ENCODE measurements around the gene ANKS1A.

Gene ANKS1A

GRCh38 chr6:35058865-35059522, 169.9 kb downstream of the ANKS1A start:
- DNase-seq = no peak

- DNase-seq = no peak
Observed at GRCh38 chr6:35059596-35060345, 170.7 kb downstream of the ANKS1A start.

GRCh38 chr6:35061102-35061615, 172.1 kb downstream of the ANKS1A start:
- no peak for DNase-seq

- DNase-seq = no peak
Observed at GRCh38 chr6:35061651-35062410, 172.8 kb downstream of the ANKS1A start.

DNA sequence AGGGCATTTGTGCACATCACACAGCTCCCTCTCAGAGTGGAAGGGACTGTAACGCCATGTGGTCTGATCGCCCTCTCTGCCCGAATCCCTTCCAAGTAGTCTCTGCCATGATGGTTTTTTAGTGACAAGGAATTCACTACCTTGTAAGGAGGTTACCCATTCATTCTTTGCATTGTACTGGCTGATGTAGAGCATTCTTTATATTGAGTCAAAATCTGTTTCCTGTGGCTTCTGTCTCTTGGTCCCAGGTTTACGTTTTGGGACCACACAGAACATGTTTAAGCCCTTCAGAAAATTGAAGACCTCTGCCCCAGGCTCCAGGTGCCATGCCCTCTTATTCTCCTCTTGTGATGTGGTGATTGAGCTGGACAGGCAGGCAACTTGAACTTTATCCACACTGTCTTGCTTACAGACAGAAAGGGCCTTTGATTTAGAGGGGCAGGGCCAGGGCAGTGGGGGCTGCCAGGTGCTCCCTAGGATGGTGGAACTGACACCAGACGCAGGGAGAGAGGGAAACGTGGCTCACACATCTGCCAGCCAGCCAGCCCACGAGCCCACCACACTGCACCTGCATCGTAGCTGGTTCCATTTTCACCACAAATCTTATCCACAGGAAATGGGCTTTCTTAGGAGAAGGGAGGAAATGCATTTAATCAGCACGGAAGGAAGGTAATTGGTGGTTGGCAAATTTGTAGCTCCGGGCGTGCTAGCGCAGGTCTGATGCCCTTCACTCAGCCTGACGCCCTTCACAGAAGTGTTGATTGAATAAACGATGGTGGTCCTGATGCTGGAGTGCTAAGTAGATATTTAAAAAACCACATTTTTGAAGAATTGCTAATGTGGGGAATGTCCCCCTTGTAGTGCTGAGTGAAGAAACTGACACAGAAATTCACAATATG, 173.9 kb downstream of the ANKS1A start:
- DNase-seq = peak in 1 of 5 experiments; percentile 22

- no peak for DNase-seq
Observed at GRCh38 chr6:35063701-35064280, 174.7 kb downstream of the ANKS1A start.

GRCh38 chr6:35064290-35064689, 175.2 kb downstream of the ANKS1A start:
- no peak for DNase-seq

- DNase-seq = no peak
Observed at GRCh38 chr6:35064757-35065440, 175.8 kb downstream of the ANKS1A start.

GRCh38 chr6:35065441-35065800, 176.4 kb downstream of the ANKS1A start:
- DNase-seq = no peak

DNA sequence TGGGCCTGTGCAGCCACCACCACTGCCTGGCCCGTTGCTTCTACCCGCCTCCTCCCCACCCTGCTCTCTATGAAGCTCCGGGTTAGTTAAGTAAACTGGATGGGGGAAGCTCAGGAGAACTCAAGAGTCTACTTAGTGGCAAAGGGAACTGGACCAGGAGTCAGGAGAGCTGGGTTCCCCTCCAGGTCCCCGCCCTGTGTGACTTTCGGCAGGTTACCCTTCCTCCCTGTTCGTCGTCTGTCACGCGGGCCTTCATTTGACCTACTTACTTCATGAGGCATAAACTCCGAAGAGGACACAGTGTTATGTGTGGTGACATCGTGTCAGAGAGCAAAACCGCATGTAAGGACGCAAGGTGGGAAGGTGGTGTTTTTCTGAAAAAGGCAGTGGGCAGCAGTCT, 176.8 kb downstream of the ANKS1A start:
- no peak for DNase-seq

DNA sequence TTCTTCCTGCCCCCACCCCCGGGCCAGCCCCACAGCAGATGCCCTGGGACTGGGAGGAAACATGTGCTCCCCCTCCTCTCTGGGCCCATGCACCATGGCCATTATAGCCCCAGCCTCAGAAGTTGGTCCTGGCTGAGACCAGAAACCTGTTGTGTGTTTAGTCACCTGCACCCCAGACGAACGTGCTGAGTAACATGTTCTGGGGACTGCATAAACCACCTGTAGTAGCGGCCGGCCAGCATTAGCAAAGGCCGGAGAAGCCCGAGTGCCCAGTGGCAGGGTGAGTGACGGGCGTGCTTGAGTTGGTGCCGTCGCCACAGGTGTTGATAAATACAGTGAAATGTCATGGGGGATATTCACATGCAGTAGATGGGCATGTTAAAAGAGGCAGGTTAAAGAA, 178.2 kb downstream of the ANKS1A start:
- no peak for DNase-seq

DNA sequence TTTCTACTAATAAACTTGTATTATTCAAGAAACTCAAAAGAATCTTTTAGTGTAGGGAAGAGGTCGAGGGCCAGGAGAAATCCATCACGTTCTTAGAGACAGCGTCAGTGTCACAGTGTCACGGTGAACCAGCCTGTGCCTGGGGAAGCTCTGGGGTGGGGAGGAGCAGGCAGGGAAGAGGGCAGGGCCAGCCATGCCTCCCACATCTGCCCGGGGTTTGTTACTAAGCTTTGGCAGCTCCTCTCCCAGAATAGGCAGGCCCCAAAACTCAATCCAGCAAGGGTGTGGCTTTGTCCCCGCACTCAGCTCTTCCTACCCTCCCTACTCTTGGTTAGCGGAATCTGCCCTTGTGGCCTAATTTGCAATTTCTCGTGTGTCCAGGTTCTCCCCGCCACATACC, 179.2 kb downstream of the ANKS1A start:
- no peak for DNase-seq

- DNase-seq = no peak
Observed at GRCh38 chr6:35068644-35069043, 179.6 kb downstream of the ANKS1A start.

- DNase-seq = no peak
Observed at GRCh38 chr6:35069262-35069661, 180.2 kb downstream of the ANKS1A start.

GRCh38 chr6:35070111-35070510, 181.1 kb downstream of the ANKS1A start:
- no peak for DNase-seq

DNA sequence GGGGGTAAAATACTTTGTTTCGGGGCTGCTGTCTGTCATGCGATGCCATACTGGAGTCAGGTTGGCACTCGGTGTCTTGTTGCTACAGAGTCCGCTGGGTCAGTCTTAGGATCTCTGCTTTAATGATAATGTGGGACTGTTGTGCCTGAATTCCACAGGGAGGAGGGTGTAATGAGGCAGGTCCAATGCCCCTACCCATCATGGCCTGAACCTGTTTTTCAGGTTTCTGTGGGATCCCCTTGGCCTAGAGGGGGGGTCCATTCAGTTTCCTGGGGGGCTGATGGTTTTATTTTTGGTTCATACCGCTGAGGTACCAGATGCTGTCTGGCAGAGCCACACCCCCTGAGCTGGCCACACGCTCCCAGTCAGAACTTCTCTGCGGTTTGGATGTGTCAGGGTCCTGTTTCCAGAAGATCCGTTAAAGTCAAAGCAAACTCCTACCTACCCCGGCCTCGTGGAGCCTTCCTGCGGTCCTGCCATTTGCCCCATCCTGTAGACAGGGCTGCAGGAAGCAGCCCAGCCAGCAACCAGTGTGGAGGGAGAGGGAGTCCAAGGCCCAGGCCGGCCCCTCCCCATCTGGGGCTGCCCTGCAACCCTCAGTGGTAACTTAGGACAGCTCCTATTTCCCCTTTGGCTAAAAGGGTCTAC, 182.4 kb downstream of the ANKS1A start:
- no peak for DNase-seq

GRCh38 chr6:35072051-35072697, 183.1 kb downstream of the ANKS1A start:
- DNase-seq = no peak

DNA sequence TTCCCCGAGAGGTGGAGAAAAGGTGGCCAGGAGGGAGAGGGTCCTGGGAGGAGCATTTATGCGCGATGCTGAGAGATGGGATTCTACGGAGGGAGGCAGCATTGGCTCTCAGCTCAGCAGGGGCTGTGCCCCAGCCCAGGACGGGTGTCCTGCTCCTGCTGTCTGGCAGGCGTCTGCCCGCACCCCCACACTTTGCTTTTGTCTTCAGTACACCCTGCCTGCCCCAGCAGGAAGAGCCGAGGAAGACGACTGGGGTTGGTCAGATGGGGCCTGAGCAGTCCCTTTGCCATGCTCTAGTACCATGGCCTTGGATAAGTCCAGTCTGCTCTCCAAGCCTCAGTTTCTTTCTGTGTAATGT, 183.6 kb downstream of the ANKS1A start:
- no peak for DNase-seq

- DNase-seq = no peak
Observed at GRCh38 chr6:35073211-35073610, 184.2 kb downstream of the ANKS1A start.

DNA sequence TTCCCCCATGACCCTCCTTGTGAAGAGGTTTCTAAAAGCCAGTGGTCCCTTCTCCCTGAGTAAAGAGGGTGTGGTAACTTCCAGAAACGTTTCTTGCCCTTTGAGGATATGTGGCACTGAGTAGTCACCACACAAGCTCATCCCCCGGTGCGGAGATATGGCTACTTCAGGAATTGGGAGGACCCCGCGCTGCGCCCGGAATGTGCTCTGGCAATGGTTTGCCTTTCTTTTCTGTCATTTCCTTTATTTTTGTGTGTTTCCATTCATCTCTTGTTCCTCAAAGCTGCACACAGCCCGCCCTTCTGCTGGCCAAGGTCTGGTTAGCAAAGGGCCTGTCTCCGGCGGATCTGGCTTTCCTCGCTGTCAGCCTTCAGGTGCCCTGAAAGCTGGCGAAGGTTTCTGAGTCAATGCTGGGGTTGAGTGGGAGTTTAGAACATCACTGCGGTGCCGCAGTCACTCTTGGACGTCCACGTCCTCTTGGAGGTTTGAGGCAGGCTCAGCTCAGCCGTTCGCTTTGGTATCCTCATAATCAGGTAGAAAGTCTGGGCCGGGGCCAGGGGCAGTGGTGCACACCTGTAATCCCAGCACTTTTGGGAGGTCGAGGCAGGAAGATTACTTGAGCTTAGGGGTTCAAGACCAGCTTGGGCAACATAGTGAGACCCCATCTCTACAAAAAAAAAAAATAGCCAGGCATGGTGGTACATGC, 184.9 kb downstream of the ANKS1A start:
- no peak for DNase-seq
